GM12878 (cell line): ENCODE results near the gene COL18A1. TPM values are rescaled to one million over a fixed set of nuclear protein-coding genes. Genes with fewer than 3 reads are reported as not detected.

ENCODE experiments used
- BACH1 ChIP-seq: fragments of 450-650 bp; IDR thresholded peaks from 2 replicates; pipeline ENCODE4 v1.6.1; 2017; ENCODE audit warnings: mild to moderate bottlenecking, borderline replicate concordance
- BCL11A ChIP-seq: IDR thresholded peaks from 2 replicates; pipeline ENCODE4 v1.6.1; 2011; ENCODE audit warnings: low read depth, low read length
- BCL3 ChIP-seq: IDR thresholded peaks from 2 replicates; pipeline ENCODE4 v1.6.1; 2011; ENCODE audit warnings: borderline replicate concordance, low read depth, mild to moderate bottlenecking, moderate library complexity, low read length; ENCODE audit not compliant: insufficient read depth, poor library complexity, severe bottlenecking
- BHLHE40 ChIP-seq, 2 experiments: fragments of 450-650 bp in 1 of 2; IDR thresholded peaks; 2 replicates each; pipeline ENCODE4 v1.6.1; 2011 to 2017; ENCODE audit warnings: low read depth in 2 of 2, borderline replicate concordance in 1 of 2, improper control_type of control experiment in 1 of 2, low read length in 1 of 2, mild to moderate bottlenecking in 1 of 2
- BRCA1 ChIP-seq: IDR thresholded peaks from 2 replicates; pipeline ENCODE4 v1.6.1; 2011; ENCODE audit warnings: low read depth, low read length, improper control_type of control experiment
- CHD4 ChIP-seq: fragments of 200-600 bp; sonication (generic); IDR thresholded peaks from 2 replicates; pipeline ENCODE4 v1.6.1; 2016; ENCODE audit warnings: mild to moderate bottlenecking
- E4F1 ChIP-seq: fragments of 450-650 bp; IDR thresholded peaks from 2 replicates; pipeline ENCODE4 v1.6.1; 2018; ENCODE audit warnings: borderline replicate concordance, mild to moderate bottlenecking; ENCODE audit not compliant: partially characterized antibody
- EED ChIP-seq: sonication (generic); IDR thresholded peaks from 2 replicates; pipeline ENCODE4 v1.6.1; 2016; ENCODE audit warnings: antibody characterized with exemption, low read depth
- GATAD2B ChIP-seq: fragments of 450-650 bp; conservative IDR thresholded peaks from 2 replicates; pipeline ENCODE4 v1.6.1; 2017; ENCODE audit warnings: low read depth, mild to moderate bottlenecking, moderate library complexity
- HDAC6 ChIP-seq: fragments of 200-600 bp; sonication (generic); IDR thresholded peaks from one replicate; pipeline ENCODE4 v1.8.0; 2017; ENCODE audit warnings: antibody characterized with exemption; ENCODE audit not compliant: unreplicated experiment
- MAX ChIP-seq: IDR thresholded peaks from 2 replicates; pipeline ENCODE4 v1.6.1; 2012; ENCODE audit warnings: low read depth, low read length, improper control_type of control experiment
- MXI1 ChIP-seq: fragments of 150-350 bp; IDR thresholded peaks from 2 replicates; pipeline ENCODE4 v1.6.1; 2011; ENCODE audit warnings: low read depth, mild to moderate bottlenecking, inconsistent platforms, low read length, improper control_type of control experiment
- MYC ChIP-seq: IDR thresholded peaks from 2 replicates; pipeline ENCODE4 v1.6.1; 2011; ENCODE audit warnings: mild to moderate bottlenecking, low read length, moderate library complexity, inconsistent platforms; ENCODE audit not compliant: insufficient read depth, insufficient replicate concordance, insufficient read length, severe bottlenecking
- POLR2AphosphoS2 ChIP-seq: IDR thresholded peaks from 2 replicates; pipeline ENCODE4 v1.6.1; 2011; ENCODE audit warnings: low read depth, mild to moderate bottlenecking, low read length, improper control_type of control experiment, moderate library complexity
- RAD21 ChIP-seq: IDR thresholded peaks from 2 replicates; pipeline ENCODE4 v1.6.1; 2011; ENCODE audit warnings: mild to moderate bottlenecking, low read depth, low read length, moderate library complexity; ENCODE audit not compliant: insufficient read depth
- SIN3A ChIP-seq: IDR thresholded peaks from 2 replicates; pipeline ENCODE4 v1.6.1; 2012; ENCODE audit warnings: low read depth, low read length, improper control_type of control experiment
- SIX5 ChIP-seq: IDR thresholded peaks from 2 replicates; pipeline ENCODE4 v1.6.1; 2011; ENCODE audit warnings: mild to moderate bottlenecking, low read depth, low read length, moderate library complexity; ENCODE audit not compliant: severe bottlenecking
- SMAD5 ChIP-seq: IDR thresholded peaks from 2 replicates; pipeline ENCODE4 v1.6.1; 2016; ENCODE audit warnings: antibody characterized with exemption, low read depth
- SPI1 ChIP-seq: IDR thresholded peaks from 2 replicates; pipeline ENCODE4 v1.6.1; 2011; ENCODE audit warnings: low read depth, mild to moderate bottlenecking, low read length, moderate library complexity, borderline replicate concordance; ENCODE audit not compliant: insufficient read depth
- SUZ12 ChIP-seq: fragments of 200-600 bp; sonication (generic); IDR thresholded peaks from one replicate; pipeline ENCODE4 v1.6.1; 2018; ENCODE audit warnings: antibody characterized with exemption, mild to moderate bottlenecking; ENCODE audit not compliant: unreplicated experiment
- TCF12 ChIP-seq: IDR thresholded peaks from 2 replicates; pipeline ENCODE4 v1.6.1; 2011; ENCODE audit warnings: low read depth, mild to moderate bottlenecking, low read length
- TCF7 ChIP-seq: IDR thresholded peaks from 2 replicates; pipeline ENCODE4 v1.6.1; 2014; ENCODE audit warnings: antibody characterized with exemption, borderline replicate concordance
- WRNIP1 ChIP-seq: IDR thresholded peaks from 2 replicates; pipeline ENCODE4 v1.6.1; 2011; ENCODE audit warnings: low read depth, low read length, improper control_type of control experiment, borderline replicate concordance
- YY1 ChIP-seq: IDR thresholded peaks from 2 replicates; pipeline ENCODE4 v1.6.1; 2011; ENCODE audit warnings: low read depth, mild to moderate bottlenecking, low read length
- ZNF217 ChIP-seq: fragments of 450-650 bp; IDR thresholded peaks from 2 replicates; pipeline ENCODE4 v1.6.1; 2017; ENCODE audit warnings: antibody characterized with exemption, mild to moderate bottlenecking
- polyA plus RNA-seq, 11 experiments: library from polyadenylated mRNA; depleted of rRNA in 4 of 11; unstranded in 6 of 11; stranded (reverse) in 5 of 11; fragments of >200 nt; fragmentation: Nextera tagmentation in 4 of 11; fragmentation: Illumina TruSeq in 1 of 11; extraction: Ambion mirVana in 4 of 11; extraction: Trizol in 1 of 11; gene quantifications; 1 replicate in 1 of 11; 2 replicates in 10 of 11; pipeline versions ENCODE4 v1.2.1 to v1.2.3, GENCODE V29; 2011 to 2016; ENCODE audit warnings: inconsistent platforms in 2 of 11, missing spikeins in 2 of 11, low read depth in 1 of 11
- total RNA-seq, 4 experiments: library from RNA; depleted of rRNA in 3 of 4; stranded (reverse); fragments of >200 nt in 3 of 4; fragmentation: Illumina TruSeq in 1 of 4; extraction: Trizol in 1 of 4; gene quantifications; 2 replicates each; pipeline versions ENCODE4 v1.2.1 to v1.2.3, GENCODE V29; 2013 to 2021
- TF ChIP-seq, protein P1 (sequence below): IDR thresholded peaks from 2 replicates; pipeline ENCODE4 v1.6.1; 2011; ENCODE audit warnings: borderline replicate concordance, low read depth, mild to moderate bottlenecking, moderate library complexity, mixed read lengths, low read length; ENCODE audit not compliant: insufficient read depth; ENCODE audit errors: extremely low read length

Gene COL18A1
- total and polyA plus RNA-seq, 10 of the 15 experiments (the other 5 are each of a cell fraction or from before 2014, with no cell fraction given), result under 0.01 to 0.49 (median 0.09) TPM; not detected in 3

DNA sequence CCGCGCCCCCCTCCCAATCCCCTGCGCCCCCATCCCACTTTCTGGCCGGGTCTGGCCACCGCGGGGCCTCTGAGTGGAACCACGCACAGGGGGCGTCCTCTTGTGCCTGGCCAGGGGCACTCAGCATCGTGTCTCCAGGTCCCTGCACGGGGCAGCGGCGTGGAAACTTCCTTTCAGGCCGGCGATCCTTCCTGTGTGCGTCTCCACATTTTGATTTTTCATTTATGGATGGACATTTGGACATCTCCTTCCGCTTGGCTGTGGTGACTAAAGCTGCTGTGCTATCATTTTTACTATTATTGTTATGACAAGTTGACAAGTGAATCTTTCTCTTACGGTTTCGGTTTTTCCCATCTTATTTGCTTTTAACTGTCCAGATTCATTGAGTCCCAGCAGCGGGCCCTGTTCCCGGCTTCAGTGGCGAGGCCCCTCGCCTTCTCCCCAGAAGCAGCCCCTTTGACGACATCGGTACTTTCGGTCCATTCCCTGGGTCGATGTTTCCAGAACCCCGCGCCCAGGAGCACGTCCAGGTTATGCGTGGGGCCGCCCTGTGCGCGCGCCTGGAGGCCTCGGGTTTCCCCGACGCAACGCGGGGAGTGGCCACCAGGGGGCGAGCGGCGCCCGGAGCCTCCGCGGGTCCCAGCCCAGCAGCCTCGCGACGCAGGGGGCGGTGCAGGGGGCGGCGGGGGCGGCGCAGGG lies 149.7 kb downstream of the COL18A1 start (continued):
- 0 out of 2 replicates have a peak, but pooled peaks have one; percentile 34 for TF ChIP-seq POLR2AphosphoS2
- 0 out of 2 replicates have a peak, but pooled peaks have one; percentile 9 for TF ChIP-seq TCF12
- TF ChIP-seq WRNIP1, result no peak
- peak; percentile 49; the same call in 1 of the 2 replicates for TF ChIP-seq GATAD2B
- TF ChIP-seq CHD4, result no peak
- no peak for TF ChIP-seq ZNF217
- no peak for TF ChIP-seq BCL11A
- peak; percentile 48 for TF ChIP-seq HDAC6
- no peak for TF ChIP-seq TCF7
- no peak for TF ChIP-seq MAX
- peak; percentile 62 for TF ChIP-seq BACH1
- no peak for TF ChIP-seq MYC
- peak; percentile 29; the same call in 1 of the 2 replicates for TF ChIP-seq YY1
- 0 out of 2 replicates have a peak, but pooled peaks have one; percentile 48 for TF ChIP-seq SIN3A
- peak; percentile 39; the same call in 1 of the 2 replicates for TF ChIP-seq EED
- TF ChIP-seq, protein P1, sequence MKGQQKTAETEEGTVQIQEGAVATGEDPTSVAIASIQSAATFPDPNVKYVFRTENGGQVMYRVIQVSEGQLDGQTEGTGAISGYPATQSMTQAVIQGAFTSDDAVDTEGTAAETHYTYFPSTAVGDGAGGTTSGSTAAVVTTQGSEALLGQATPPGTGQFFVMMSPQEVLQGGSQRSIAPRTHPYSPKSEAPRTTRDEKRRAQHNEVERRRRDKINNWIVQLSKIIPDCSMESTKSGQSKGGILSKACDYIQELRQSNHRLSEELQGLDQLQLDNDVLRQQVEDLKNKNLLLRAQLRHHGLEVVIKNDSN, result no peak
- no peak for TF ChIP-seq SIX5
- TF ChIP-seq MXI1, result peak; percentile 41; the same call in 1 of the 2 replicates
- TF ChIP-seq BCL3, result no peak
- no peak for TF ChIP-seq SPI1
- no peak for TF ChIP-seq E4F1
- TF ChIP-seq BHLHE40 (IDR thresholded peaks at IDR 0.05; ENCODE audit: borderline replicate concordance in 1 of 2, low read depth in 2 of 2, low read length in 1 of 2), result peak in 1 of 2 experiments; percentile 41; a peak in 1 of 4 replicates
- peak; percentile 72 for TF ChIP-seq RAD21
- TF ChIP-seq BRCA1, result no peak
- TF ChIP-seq SUZ12, result no peak
- no peak for TF ChIP-seq SMAD5
